ENCODE measurements around the gene PTPRM. TPM values are rescaled to one million over a fixed set of nuclear protein-coding genes. Genes with fewer than 3 reads are reported as not detected.

Gene PTPRM
- total and polyA plus RNA-seq, 4 donors = 61.1 to 146 (median 87.5) TPM

GRCh38 chr18:8277270-8277669 is 710.2 kb downstream of the PTPRM start:
- WGBS, 2 donors = 17 to 55% methylated on average over 1 of the region's 1 CpG

GRCh38 chr18:8279346-8279745 is 712.2 kb downstream of the PTPRM start:
- peaks cover 0 to 14% (median 3%) of the 10 kb centered on the region in 5 donors for H3K4me1 ChIP-seq (ENCODE audit: control insufficient read depth in 5 of 5, insufficient read depth in 5 of 5, low read length in 5 of 5)
- ATAC-seq (ENCODE audit: insufficient read depth, low FRiP score) (no peak), DNase-seq (no peak)
- no peaks in the 10 kb centered on the region for H3K9me3 ChIP-seq (ENCODE audit: control insufficient read depth in 4 of 4, insufficient read depth in 3 of 4, low read length in 3 of 4)
- no peak overlapping the region for H3K4me3 ChIP-seq
- peaks cover 0 to 1% (median 0%) of the 10 kb centered on the region in 4 donors for H3K36me3 ChIP-seq (ENCODE audit: control insufficient read depth in 4 of 4, insufficient read depth in 4 of 4, low read length in 4 of 4)
- H3K27ac ChIP-seq (ENCODE audit: low read depth in 1 of 2, low read length in 1 of 2) = no peak overlapping the region
- no peaks in the 10 kb centered on the region for H3K27me3 ChIP-seq (ENCODE audit: control insufficient read depth in 3 of 3, insufficient read depth in 3 of 3, low read length in 2 of 3)
- H3K9ac ChIP-seq (ENCODE audit: insufficient read depth in 1 of 2, low read length in 2 of 2) = no peak overlapping the region
- WGBS, 2 donors = 78 to 89% methylated on average over 9 of the region's 9 CpGs
- no peak for TF ChIP-seq CTCF (IDR thresholded peaks at IDR 0.05; ENCODE audit: control extremely low read depth, extremely low read depth)

More at GRCh38 chr18:8277270-8277669, 710.2 kb downstream of the PTPRM start:
- DNase-seq (peak in 1 of 3 donors; percentile 69), ATAC-seq (ENCODE audit: insufficient read depth, low FRiP score) (no peak)
- Histone ChIP-seq H3K4me3 (no peak overlapping the region), H3K27me3 (ENCODE audit: control insufficient read depth in 3 of 3, insufficient read depth in 3 of 3, low read length in 2 of 3) (no peaks in the 10 kb centered on the region), H3K36me3 (ENCODE audit: control insufficient read depth in 4 of 4, insufficient read depth in 4 of 4, low read length in 4 of 4) (peaks cover 0 to 3% (median 0%) of the 10 kb centered on the region in 4 donors), H3K9ac (ENCODE audit: insufficient read depth in 1 of 2, low read length in 2 of 2) (no peak overlapping the region), H3K9me3 (ENCODE audit: control insufficient read depth in 4 of 4, insufficient read depth in 3 of 4, low read length in 3 of 4) (no peaks in the 10 kb centered on the region), H3K4me1 (ENCODE audit: control insufficient read depth in 5 of 5, insufficient read depth in 5 of 5, low read length in 5 of 5) (peaks cover 1 to 14% (median 4%) of the 10 kb centered on the region in 5 donors), H3K27ac (ENCODE audit: low read depth in 1 of 2, low read length in 1 of 2) (no peak overlapping the region)
- TF ChIP-seq CTCF (IDR thresholded peaks at IDR 0.05; ENCODE audit: control extremely low read depth, extremely low read depth) = no peak

GRCh38 chr18:8279781-8280330 is 712.7 kb downstream of the PTPRM start:
- Histone ChIP-seq H3K27me3 (ENCODE audit: control insufficient read depth in 3 of 3, insufficient read depth in 3 of 3, low read length in 2 of 3) (no peaks in the 10 kb centered on the region), H3K4me1 (ENCODE audit: control insufficient read depth in 5 of 5, insufficient read depth in 5 of 5, low read length in 5 of 5) (peaks cover 0 to 15% (median 3%) of the 10 kb centered on the region in 5 donors), H3K9ac (ENCODE audit: insufficient read depth in 1 of 2, low read length in 2 of 2) (no peak overlapping the region), H3K4me3 (no peak overlapping the region), H3K9me3 (ENCODE audit: control insufficient read depth in 4 of 4, insufficient read depth in 3 of 4, low read length in 3 of 4) (no peaks in the 10 kb centered on the region), H3K36me3 (ENCODE audit: control insufficient read depth in 4 of 4, insufficient read depth in 4 of 4, low read length in 4 of 4) (peaks cover 0 to 1% (median 0%) of the 10 kb centered on the region in 4 donors), H3K27ac (ENCODE audit: low read depth in 1 of 2, low read length in 1 of 2) (no peak overlapping the region)
- TF ChIP-seq CTCF (IDR thresholded peaks at IDR 0.05; ENCODE audit: control extremely low read depth, extremely low read depth) = no peak
- ATAC-seq (ENCODE audit: insufficient read depth, low FRiP score) (no peak), DNase-seq (no peak)
- 96 to 97% methylated on average over 7 of the region's 7 CpGs for WGBS, 2 donors

Measured in lung (tissue), 12 donors.